NCI-H146 treated with DMSO at 0.1 percent for 48 hours (cell line): ENCODE measurements around the gene CDH13.

Experiments
- DNase-seq: peaks from one replicate; lab custom pipeline; 2025; ENCODE audit not compliant: unreplicated experiment; lab: John Stamatoyannopoulos, UW

Gene CDH13

DNA sequence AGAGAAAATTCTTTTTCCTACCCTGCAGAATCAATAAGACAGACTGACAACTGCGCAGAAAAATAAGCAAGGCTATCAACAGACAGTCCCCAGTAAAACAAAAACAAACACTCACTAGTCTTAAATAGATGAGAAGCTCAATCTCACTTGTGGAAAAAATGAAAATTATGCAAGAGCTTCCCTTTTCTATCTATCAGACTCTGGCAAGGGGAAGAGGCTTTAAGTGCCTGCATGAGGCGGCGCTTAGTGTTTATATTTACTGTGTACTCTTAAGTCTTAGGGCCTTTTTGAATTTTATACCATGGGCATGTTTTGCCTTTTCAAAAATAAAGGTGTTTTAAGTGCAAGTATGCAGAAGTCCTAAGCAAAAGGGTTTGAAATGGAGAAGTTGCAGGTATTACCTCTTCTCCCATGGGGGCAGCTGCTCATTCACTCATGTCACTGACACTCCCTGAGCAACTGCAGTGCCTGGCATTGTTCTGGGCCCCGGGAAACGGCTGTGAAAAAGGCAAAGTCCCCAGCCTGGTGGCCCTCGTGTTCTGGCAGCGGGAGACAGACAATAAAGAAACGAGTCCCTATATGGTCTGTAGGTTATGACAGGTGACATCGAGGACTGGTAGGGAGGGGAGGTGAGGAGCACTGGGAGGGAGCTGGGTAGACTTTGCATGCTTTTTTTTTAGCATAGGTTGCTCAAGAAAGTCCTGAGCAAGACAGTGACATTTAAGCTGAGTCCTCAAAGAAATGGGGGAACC is 1216.2 kb downstream of the CDH13 start:
- no peak for DNase-seq

DNA sequence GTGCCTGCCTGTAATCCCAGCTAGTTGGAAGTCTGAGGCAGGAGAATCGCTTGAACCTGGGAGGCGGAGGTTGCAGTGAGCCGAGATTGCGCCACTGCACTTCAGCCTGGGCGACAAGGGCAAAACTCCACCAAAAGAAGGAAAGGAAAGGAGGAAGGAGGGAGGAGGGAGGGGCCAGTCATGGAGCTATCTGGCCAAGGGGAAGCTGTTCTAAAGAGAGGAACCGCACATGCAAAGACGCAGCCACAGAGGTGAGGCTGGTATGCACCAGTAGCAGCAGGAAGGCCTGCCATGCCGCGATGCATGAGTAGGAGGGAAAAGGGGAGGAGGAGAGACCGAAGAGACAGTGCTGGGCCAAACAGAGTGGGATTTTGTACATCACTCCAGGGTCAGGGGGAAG is 1216.9 kb downstream of the CDH13 start:
- DNase-seq: no peak

GRCh38 chr16:83845263-83845662 is 1218.5 kb downstream of the CDH13 start:
- no peak for DNase-seq

DNA sequence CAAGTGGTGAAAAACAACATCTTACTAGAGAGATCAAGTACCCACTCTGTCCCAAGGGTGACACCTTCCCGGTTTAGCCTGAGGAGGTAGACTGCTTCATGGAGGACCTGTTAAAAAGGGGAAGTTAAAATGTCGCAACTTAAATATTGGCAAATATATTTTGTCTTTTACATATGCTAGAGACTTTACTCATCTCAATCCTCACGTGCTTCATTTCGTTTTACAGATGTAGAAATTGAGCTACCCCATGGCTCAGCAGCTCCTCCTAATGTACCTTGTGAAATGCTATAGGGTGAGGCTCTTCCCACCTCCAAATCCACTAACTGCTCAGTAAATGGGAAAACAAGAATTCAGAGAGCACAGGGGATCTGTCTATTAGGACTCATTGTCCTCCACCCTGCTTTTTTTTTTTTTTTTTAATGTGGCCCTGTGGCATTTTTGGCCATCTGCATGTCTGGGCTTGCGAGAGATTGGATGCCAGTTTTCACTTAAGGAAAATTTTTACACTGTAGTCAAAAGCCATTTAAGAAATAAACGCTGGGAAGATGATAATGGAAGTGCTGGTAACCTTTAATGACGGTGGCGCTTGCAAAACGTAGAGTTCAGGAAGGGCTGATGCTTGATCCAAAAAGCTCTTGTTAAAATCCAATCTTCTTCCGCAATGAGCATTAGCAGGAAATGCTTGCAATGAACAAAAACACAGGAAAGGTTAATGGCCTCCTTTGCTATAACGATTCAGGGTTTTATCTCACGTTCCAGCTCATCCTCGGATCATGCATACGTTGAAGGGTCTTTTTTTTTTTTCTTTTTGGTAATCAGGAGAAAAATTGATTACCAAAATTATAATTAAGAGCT is 1220.8 kb downstream of the CDH13 start:
- DNase-seq: peak; percentile 78

GRCh38 chr16:83849421-83849820 is 1222.7 kb downstream of the CDH13 start:
- no peak for DNase-seq
